ENCODE data around the gene KCNK13. TPM values are rescaled to one million over a fixed set of nuclear protein-coding genes. Genes with fewer than 3 reads are reported as not detected.
"Not testable (repeated sequence)": the region's sequence is repeated elsewhere in the genome, so short reads cannot be mapped to it uniquely, and the experiment has no call there.

The KCNK13 gene
- polyA plus RNA-seq, 1 donor (not counting 4 experiments of a cell fraction or from before 2014, with no cell fraction given): 0.03 TPM

GRCh38 chr14:90024910-90025309, 36.9 kb upstream of the KCNK13 start:
- no peaks in the 10 kb centered on the region for H3K27me3 ChIP-seq (ENCODE audit: control insufficient read depth, extremely low read depth, insufficient read depth, low read length)
- TF ChIP-seq EZH2 (IDR thresholded peaks at IDR 0.05; ENCODE audit: low read length) (no peak), CTCF (optimal IDR thresholded peaks at IDR 0.05 in 1 of 3, IDR thresholded peaks at IDR 0.05 in 1 of 3, conservative IDR thresholded peaks at IDR 0.05 in 1 of 3; ENCODE audit: extremely low read depth in 1 of 3, insufficient read depth in 2 of 3, low read length in 3 of 3) (no peak)
- peaks cover 8 to 15% of the 10 kb centered on the region in 2 experiments for H3K36me3 ChIP-seq (ENCODE audit: control insufficient read depth in 2 of 2, extremely low read depth in 1 of 2, insufficient read depth in 2 of 2, low read length in 2 of 2)
- no peak overlapping the region for H3K27ac ChIP-seq (ENCODE audit: control insufficient read depth, insufficient read depth, low read length)
- FAIRE-seq (no peak), DNase-seq (ENCODE audit: low read depth, low spot score) (no peak)
- dilution Hi-C loops (cut with MboI; ENCODE audit: extremely low pct_ligation_motif_present, low sequenced_read_pairs): no loop called here
- H3K9me3 ChIP-seq (ENCODE audit: control insufficient read depth, low read depth, low read length): no peaks in the 10 kb centered on the region
- H3K4me3 ChIP-seq (ENCODE audit: control insufficient read depth in 2 of 3, extremely low read depth in 1 of 3, insufficient read depth in 2 of 3, low read depth in 1 of 3, low read length in 3 of 3): no peak overlapping the region
- H3K9ac ChIP-seq (ENCODE audit: control insufficient read depth, extremely low read depth, insufficient read depth, low read length): no peak overlapping the region
- peaks cover 5% of the 10 kb centered on the region for H3K4me1 ChIP-seq (ENCODE audit: control insufficient read depth, extremely low read depth, insufficient read depth, low read length)
- no peak overlapping the region for H3K4me2 ChIP-seq (ENCODE audit: control insufficient read depth, extremely low read depth, insufficient read depth, low read depth, low read length)
- H4K20me1 ChIP-seq (ENCODE audit: control insufficient read depth, extremely low read depth, insufficient read depth, low read length): peaks cover 3% of the 10 kb centered on the region
- no peak overlapping the region for H2AFZ ChIP-seq (ENCODE audit: control insufficient read depth, low read length)
- no peaks in the 10 kb centered on the region for H3K79me2 ChIP-seq (ENCODE audit: control insufficient read depth, insufficient read depth, low read length)
- H3K9me1 ChIP-seq (ENCODE audit: control insufficient read depth, extremely low read depth, insufficient read depth, low read length): no peaks in the 10 kb centered on the region

GRCh38 chr14:90026608-90027007, 35.2 kb upstream of the KCNK13 start:
- H3K4me1 ChIP-seq (ENCODE audit: control insufficient read depth, extremely low read depth, insufficient read depth, low read length); H3K27ac ChIP-seq (ENCODE audit: control insufficient read depth, insufficient read depth, low read length); H3K79me2 ChIP-seq (ENCODE audit: control insufficient read depth, insufficient read depth, low read length); H4K20me1 ChIP-seq (ENCODE audit: control insufficient read depth, extremely low read depth, insufficient read depth, low read length); dilution Hi-C loops (cut with MboI; ENCODE audit: extremely low pct_ligation_motif_present, low sequenced_read_pairs); H3K27me3 ChIP-seq (ENCODE audit: control insufficient read depth, extremely low read depth, insufficient read depth, low read length); H3K9me3 ChIP-seq (ENCODE audit: control insufficient read depth, low read depth, low read length); FAIRE-seq; H3K9me1 ChIP-seq (ENCODE audit: control insufficient read depth, extremely low read depth, insufficient read depth, low read length); H3K4me2 ChIP-seq (ENCODE audit: control insufficient read depth, extremely low read depth, insufficient read depth, low read depth, low read length); H2AFZ ChIP-seq (ENCODE audit: control insufficient read depth, low read length); H3K9ac ChIP-seq (ENCODE audit: control insufficient read depth, extremely low read depth, insufficient read depth, low read length); H3K4me3 ChIP-seq (ENCODE audit: control insufficient read depth in 2 of 3, extremely low read depth in 1 of 3, insufficient read depth in 2 of 3, low read depth in 1 of 3, low read length in 3 of 3); DNase-seq (ENCODE audit: low read depth, low spot score): not testable (repeated sequence)
- H3K36me3 ChIP-seq (ENCODE audit: control insufficient read depth in 2 of 2, extremely low read depth in 1 of 2, insufficient read depth in 2 of 2, low read length in 2 of 2): peaks cover 8 to 15% of the 10 kb centered on the region in 2 experiments

DNA sequence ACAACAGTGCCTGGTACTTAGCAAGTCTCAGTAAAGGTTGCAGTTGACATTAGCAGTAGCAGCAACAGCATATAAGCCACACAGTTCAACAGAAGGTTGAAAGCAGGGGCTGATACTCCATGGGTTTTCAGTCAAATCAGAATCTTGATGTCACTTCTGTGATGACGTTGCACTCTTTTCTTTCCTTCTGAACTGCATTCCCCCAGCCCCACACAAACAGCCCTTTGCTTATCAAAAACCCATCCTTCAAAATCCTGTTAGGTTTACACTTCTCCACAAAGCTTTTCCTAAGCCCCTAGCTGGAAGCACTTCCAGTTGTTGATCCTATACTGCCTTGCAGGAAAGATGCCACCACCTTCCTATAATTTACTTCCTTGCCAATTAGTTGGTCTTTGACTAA, 34.0 kb upstream of the KCNK13 start:
- Histone ChIP-seq H3K4me1 (ENCODE audit: control insufficient read depth, extremely low read depth, insufficient read depth, low read length) (peaks cover 5% of the 10 kb centered on the region), H3K9me3 (ENCODE audit: control insufficient read depth, low read depth, low read length) (no peaks in the 10 kb centered on the region), H3K36me3 (ENCODE audit: control insufficient read depth in 2 of 2, extremely low read depth in 1 of 2, insufficient read depth in 2 of 2, low read length in 2 of 2) (peaks cover 8 to 16% of the 10 kb centered on the region in 2 experiments), H3K4me2 (ENCODE audit: control insufficient read depth, extremely low read depth, insufficient read depth, low read depth, low read length) (no peak overlapping the region), H4K20me1 (ENCODE audit: control insufficient read depth, extremely low read depth, insufficient read depth, low read length) (peaks cover 3% of the 10 kb centered on the region), H3K4me3 (ENCODE audit: control insufficient read depth in 2 of 3, extremely low read depth in 1 of 3, insufficient read depth in 2 of 3, low read depth in 1 of 3, low read length in 3 of 3) (no peak overlapping the region), H3K79me2 (ENCODE audit: control insufficient read depth, insufficient read depth, low read length) (no peaks in the 10 kb centered on the region), H3K9ac (ENCODE audit: control insufficient read depth, extremely low read depth, insufficient read depth, low read length) (no peak overlapping the region), H3K9me1 (ENCODE audit: control insufficient read depth, extremely low read depth, insufficient read depth, low read length) (no peaks in the 10 kb centered on the region), H2AFZ (ENCODE audit: control insufficient read depth, low read length) (no peak overlapping the region), H3K27ac (ENCODE audit: control insufficient read depth, insufficient read depth, low read length) (no peak overlapping the region), H3K27me3 (ENCODE audit: control insufficient read depth, extremely low read depth, insufficient read depth, low read length) (no peaks in the 10 kb centered on the region)
- TF ChIP-seq CTCF (optimal IDR thresholded peaks at IDR 0.05 in 1 of 3, IDR thresholded peaks at IDR 0.05 in 1 of 3, conservative IDR thresholded peaks at IDR 0.05 in 1 of 3; ENCODE audit: extremely low read depth in 1 of 3, insufficient read depth in 2 of 3, low read length in 3 of 3): no peak
- TF ChIP-seq EZH2 (IDR thresholded peaks at IDR 0.05; ENCODE audit: low read length): no peak
- no peak for FAIRE-seq
- DNase-seq (ENCODE audit: low read depth, low spot score): no peak
- dilution Hi-C loops (cut with MboI; ENCODE audit: extremely low pct_ligation_motif_present, low sequenced_read_pairs): no loop called here
